HG02870 (cell line): Measurements from ENCODE around the gene CTNND1.
"Not testable (repeated sequence)": the region's sequence is repeated elsewhere in the genome, so short reads cannot be mapped to it uniquely, and the experiment has no call there.

ENCODE experiments used
- ATAC-seq: cut with Tn5 transposase; IDR thresholded peaks from one replicate; pipeline ENCODE4 v1.9.1; 2021; ENCODE audit warnings: mild to moderate bottlenecking, moderate library complexity; ENCODE audit not compliant: unreplicated experiment

CTNND1 gene

DNA sequence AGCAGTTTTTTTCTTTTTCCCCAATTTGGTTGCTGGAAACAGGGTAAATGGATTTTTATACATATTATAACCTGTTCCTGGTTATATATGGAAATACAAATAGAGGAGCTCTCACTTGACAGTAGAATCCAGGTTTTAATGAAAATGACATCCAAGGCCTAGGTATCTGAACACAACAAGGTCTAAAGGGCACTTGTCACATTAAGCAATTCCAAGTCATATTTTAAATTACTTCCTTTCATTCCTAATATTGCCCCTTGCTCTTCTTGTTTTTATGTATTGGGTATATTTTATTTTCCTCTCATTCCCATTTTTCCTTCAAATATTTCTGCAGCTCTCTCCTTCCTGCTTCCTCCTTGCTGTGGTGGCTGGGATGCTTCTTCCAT lies 27.1 kb downstream of the CTNND1 start:
- ATAC-seq: no peak

DNA sequence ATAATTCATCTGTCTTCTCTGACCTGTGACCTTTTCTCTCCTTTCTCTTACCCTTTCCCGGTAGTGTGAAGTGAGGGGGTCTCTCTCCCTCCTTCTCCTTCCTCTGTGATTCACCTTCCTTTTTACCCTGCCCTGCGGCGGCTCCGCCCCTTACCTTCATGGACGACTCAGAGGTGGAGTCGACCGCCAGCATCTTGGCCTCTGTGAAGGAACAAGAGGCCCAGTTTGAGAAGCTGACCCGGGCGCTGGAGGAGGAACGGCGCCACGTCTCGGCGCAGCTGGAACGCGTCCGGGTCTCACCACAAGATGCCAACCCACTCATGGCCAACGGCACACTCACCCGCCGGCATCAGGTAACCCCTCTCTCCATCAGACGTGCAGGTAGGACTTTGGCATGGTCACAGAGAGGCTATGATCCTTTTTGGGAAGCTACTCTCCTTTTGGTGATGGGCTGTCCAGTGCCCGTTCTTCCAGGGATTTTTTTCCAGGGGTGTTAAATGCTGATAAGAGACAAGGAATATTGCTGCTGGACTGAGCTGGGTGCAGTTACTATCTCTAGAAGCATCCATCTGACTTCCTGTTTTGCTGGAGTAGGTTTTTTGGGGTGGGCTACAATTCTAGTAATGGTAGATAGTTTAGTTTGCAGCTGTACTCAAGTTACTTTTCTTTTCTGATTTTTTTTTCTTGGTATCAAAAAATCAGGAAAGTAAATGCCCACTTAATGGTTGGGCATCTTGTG lies 29.9 kb downstream of the CTNND1 start:
- ATAC-seq: no peak

DNA sequence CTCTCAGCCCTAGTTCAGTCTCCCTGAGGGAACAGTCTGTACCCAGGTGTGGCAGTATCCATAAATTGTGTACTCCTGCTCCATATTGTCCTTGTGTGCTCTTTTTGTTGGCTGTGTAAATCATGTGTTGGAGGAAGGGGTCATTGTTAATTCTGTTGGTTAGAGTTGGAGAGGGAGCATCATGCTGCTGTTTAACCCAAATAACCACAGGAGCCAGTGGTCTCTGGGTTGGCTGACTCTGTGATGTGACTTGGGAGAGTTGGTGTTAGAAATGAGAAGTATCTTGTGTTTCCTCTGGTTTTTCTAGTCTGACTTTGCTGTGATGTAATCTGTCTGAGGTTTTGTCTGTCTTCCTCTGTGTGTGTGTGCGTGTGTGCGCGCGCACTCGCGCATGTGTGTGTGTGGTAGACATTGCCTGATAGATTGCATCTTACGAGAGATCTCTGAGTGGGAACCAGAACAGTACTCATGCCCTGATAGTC lies 30.5 kb downstream of the CTNND1 start:
- ATAC-seq: peak; percentile 90

- ATAC-seq: no peak
These were observed 31.3 kb downstream of the CTNND1 start for GRCh38 chr11:57792870-57793269.

DNA sequence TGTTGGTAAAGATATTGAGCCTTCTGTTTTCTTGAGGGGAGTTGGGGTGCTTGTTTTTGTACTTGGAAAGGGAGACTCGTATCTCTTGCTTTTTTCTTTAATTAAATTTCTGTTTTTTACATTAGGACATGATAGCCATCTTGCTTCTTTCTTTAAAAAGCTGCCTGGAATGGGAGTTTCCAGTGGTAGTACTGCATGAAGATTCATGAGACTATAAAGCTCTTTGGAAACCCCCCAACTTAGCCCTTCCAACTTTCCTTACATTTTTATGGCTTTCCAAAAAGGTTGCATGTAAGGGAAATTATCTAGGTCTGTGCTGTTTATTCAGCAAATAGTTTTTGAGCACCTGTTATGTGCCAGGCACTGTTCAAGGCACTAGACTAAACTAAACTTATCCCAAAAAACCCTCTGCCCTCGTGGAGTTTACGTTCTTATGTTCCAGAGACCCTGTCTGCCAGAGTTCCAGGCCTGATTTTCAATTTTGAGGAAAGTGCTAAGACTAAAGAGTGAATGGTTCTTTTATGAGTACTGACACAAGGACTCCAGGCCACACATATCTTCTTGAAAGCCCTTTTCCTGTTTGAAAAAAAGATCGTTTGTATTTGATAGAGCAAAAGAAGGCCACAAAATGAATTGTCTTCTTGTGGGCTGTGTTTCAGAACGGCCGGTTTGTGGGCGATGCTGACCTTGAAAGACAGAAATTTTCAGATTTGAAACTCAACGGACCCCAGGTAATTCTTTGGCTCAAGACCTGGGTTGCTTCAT lies 31.9 kb downstream of the CTNND1 start:
- no peak for ATAC-seq

GRCh38 chr11:57798905-57799559 lies 37.4 kb downstream of the CTNND1 start:
- no peak for ATAC-seq

DNA sequence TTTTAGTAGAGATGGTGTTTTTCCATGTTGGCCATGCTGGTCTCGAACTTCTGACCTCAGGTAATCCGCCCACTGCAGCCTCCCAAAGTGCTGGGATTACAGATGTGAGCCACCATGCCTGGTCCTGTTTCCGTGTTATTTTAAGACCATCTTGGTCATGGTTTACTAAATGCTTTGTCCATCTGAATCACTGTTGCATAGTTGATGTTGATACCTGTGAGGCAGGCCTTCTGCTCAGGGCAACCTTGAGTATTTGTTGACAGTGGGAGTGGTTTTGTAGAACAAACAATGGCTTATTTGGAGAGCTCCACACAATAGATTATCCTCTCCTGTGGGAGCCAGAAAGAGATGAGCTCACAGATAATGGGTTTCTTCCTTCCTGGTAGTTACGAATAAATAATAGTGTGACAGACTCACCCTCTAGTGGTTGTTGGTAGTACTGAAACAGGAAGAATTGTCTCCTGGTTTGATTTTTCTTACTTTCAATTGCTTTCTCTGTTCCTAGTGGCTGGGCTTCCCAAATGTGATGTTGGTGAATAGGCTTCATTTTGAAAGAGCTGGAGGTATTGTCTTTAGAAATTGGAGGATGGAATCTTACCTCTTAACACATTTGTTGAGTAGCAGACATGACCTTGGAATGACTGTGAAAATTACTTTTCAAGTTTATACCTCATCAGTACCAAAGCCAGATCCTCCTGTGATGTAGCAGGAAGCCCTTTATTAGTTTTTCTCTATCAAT lies 39.0 kb downstream of the CTNND1 start:
- peak; percentile 86 for ATAC-seq

- no peak for ATAC-seq
These were observed 39.5 kb downstream of the CTNND1 start for GRCh38 chr11:57801183-57801485.

DNA sequence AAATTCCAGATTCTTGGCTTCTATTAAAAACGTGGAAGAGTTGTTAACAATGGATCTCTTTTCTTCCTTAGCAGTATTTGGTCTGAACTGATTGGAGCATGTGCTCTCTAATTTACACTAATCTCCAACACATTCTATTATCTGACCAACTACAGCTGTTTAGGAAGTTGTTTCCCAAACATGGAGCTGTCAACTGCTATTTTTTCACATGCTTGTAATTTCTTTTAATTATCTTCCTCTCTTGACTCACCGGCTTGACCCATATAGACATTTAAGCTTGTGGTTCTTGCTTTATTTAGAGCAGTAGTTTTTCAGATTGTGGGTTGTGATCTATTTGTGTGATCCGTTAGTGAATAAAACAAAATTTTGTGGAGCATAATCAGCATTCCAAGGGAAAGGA lies 40.8 kb downstream of the CTNND1 start:
- no peak for ATAC-seq

DNA sequence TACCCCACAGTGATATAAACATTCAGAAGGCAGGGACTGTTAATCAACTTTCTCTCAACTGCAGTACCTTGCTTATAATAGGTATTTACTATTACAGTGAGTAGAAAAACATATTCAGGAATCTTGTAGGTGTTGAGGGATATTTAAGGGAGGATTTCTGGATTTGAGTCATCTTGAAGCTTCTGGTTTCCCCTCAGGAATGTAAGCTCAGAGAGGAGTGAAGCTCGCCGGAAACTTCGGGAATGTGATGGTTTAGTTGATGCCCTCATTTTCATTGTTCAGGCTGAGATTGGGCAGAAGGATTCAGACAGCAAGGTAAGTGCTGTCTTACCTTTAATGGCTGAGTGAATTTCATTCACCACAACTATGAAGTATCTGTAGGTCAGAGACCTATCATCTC lies 42.9 kb downstream of the CTNND1 start:
- ATAC-seq: no peak

DNA sequence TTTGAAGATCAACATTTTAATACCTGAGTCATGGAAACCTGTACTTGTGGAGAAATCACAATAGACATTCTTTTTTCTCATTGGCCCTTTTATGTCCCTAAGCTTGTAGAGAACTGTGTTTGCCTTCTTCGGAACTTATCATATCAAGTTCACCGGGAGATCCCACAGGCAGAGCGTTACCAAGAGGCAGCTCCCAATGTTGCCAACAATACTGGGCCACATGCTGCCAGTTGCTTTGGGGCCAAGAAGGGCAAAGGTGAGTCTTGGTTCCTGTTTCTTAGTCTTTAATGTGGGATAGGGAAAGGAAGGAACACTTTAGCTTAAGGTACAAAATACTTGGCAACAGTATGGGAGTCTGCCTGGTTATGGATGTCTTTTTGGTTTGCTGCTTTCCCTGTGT lies 44.2 kb downstream of the CTNND1 start:
- ATAC-seq: no peak

DNA sequence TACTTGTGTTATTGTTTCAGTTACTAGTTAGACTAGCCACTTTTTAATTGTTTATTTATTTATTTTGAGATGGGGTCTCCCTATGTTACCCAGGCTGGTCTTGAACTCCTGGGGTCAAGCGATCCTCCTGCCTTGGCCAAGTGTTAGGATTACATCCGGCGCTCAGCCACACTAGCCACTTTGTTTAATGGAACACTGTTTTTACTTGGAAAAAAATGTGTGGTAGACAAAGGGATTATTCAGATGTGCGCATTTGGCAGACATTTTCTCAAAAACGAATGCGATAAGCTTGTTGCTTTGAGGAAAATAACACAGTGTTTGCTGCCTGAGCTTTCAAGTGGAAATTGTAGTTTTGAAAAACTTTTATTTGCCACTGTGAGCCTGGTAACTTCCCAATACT lies 51.0 kb downstream of the CTNND1 start:
- no peak for ATAC-seq

DNA sequence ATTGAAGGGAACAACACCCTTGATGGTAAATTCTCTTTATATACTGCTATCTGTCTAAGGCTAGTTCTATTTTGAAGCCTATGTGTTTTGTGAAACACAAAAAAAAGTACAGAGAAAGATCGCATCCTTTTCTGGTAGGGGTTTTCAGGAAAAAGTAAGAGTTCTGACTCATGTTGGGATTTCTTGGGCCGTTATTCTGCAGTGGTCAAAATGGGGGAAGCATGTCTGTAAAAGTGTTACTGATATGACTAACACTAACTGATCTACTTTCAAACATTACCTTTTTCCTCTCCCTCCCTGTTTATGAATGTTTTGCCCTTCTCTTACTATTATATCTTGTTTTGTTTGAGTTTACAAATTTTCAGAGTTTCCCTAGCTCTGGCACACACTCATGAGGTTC lies 53.9 kb downstream of the CTNND1 start:
- ATAC-seq: peak; percentile 96

DNA sequence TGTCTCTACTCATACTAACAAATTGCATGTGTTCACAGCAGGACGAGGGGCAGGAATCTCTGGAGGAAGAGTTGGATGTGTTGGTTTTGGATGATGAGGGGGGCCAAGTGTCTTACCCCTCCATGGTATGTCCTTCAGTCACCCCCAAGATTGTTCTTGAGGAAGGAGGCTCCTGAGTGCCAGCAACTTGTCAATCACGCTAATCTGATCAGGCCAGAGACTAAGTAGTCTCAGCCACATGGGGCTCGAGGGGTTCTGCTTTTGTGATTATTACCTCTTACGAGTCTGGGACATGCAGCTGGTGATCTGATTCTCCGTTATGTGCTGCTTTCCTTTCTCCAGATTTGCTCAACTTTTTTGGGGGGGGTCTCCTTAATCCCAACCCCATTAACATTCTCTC lies 54.3 kb downstream of the CTNND1 start:
- ATAC-seq: peak; percentile 25

GRCh38 chr11:57818812-57819211 lies 57.2 kb downstream of the CTNND1 start:
- no peak for ATAC-seq

DNA sequence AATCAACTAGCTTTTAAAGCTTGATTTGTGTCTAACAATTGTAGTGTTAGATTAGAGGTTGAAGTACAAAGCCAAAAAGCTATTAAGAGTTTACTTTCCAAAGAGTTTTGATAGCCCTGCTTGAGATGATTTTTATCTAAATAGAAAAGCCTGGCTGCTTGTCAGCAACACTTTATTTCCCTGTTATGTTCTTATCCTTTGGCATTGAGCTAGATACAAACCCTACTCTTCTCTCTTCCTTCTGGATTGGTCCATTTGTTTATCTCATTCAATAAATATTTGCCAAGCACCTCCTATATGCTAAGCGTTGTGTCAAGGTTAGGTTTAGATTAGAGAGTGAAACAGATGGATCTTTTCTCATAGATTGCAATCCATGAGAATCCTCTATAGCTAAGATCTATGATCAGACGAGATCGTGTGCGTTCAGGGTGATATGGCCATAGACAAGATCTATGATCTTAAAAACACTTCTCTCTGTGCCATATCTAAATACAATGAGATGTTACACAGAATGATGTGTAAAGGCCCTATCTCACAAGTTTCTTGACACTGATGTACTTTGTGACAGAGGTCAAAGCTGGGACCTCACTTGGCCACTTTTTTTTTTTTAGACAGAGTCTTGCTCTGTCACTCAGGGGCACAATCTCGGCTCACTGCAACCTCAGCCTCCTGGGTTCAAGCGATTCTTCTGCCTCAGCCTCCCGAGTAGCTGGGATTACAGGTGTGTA lies 57.8 kb downstream of the CTNND1 start:
- ATAC-seq: no peak

- no peak for ATAC-seq
These were observed 62.3 kb downstream of the CTNND1 start for GRCh38 chr11:57823859-57824258.

GRCh38 chr11:57834852-57835251 lies 73.2 kb downstream of the CTNND1 start:
- no peak for ATAC-seq

GRCh38 chr11:57838609-57839008 lies 77.0 kb downstream of the CTNND1 start:
- not testable (repeated sequence) for ATAC-seq

DNA sequence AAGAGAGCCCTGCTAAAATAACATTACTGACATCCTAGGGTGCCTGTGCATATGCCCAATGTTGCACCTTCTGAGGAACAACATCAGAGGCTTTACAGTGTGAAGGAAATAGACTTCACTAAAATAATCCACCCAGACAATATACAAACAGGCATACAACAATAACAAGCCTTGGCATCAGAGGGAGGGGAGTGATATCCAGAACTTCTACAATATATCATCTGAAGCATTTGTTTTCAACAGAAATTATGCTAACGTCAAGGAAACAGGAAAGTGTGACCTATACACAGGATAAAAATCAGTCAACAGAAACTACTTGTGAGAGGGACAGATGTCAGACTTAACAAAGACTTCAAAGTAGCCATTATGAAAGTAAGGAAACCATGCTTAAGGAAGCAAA lies 81.3 kb downstream of the CTNND1 start:
- no peak for ATAC-seq

- ATAC-seq: no peak
These were observed 106.4 kb downstream of the CTNND1 start for GRCh38 chr11:57867966-57868365.
